ENCODE results near the gene B3GNT9.

B3GNT9 gene

GRCh38 chr16:67192781-67193361, 42.1 kb upstream of the B3GNT9 start:
- peak overlapping the region; percentile 55 for H3K27ac ChIP-seq (ENCODE audit: low read length)

GRCh38 chr16:67191995-67192681, 41.3 kb upstream of the B3GNT9 start, which contains the start of gene E2F4:
TSS of gene E2F4 (plus strand) at chr16:67192155. CDS start at chr16:67192228, 73 bp downstream.
- no peaks in the 10 kb centered on the region for H3K9me3 ChIP-seq (ENCODE audit: control insufficient read depth in 2 of 2, low read length in 2 of 2)
- H3K4me3 ChIP-seq (ENCODE audit: low read length in 2 of 2) = peak within 1 kb of the TSS; percentile 97 to 100
- H3K27me3 ChIP-seq (ENCODE audit: control insufficient read depth in 1 of 2, insufficient read depth in 2 of 2, low read length in 2 of 2) = no peaks in the 10 kb centered on the region
- peaks cover 28 to 35% of the 10 kb centered on the region in 2 donors for H3K36me3 ChIP-seq (ENCODE audit: control insufficient read depth in 2 of 2, insufficient read depth in 2 of 2, low read length in 2 of 2)
- H3K27ac ChIP-seq (ENCODE audit: low read length) = peak within 1 kb of the TSS; percentile 55
- peak within 1 kb of the TSS; percentile 96 to 99 for H3K9ac ChIP-seq (ENCODE audit: low read length in 2 of 2)
- peaks cover 27% of the 10 kb centered on the region for H3K4me1 ChIP-seq (ENCODE audit: control insufficient read depth, insufficient read depth, low read length)

More at GRCh38 chr16:67192781-67193361, 42.1 kb upstream of the B3GNT9 start:
- Histone ChIP-seq H3K4me1 (ENCODE audit: control insufficient read depth, insufficient read depth, low read length) (peaks cover 27% of the 10 kb centered on the region), H3K9ac (ENCODE audit: low read length in 2 of 2) (peak overlapping the region; percentile 96 to 99), H3K36me3 (ENCODE audit: control insufficient read depth in 2 of 2, insufficient read depth in 2 of 2, low read length in 2 of 2) (peaks cover 35 to 41% of the 10 kb centered on the region in 2 donors), H3K27me3 (ENCODE audit: control insufficient read depth in 1 of 2, insufficient read depth in 2 of 2, low read length in 2 of 2) (no peaks in the 10 kb centered on the region), H3K9me3 (ENCODE audit: control insufficient read depth in 2 of 2, low read length in 2 of 2) (no peaks in the 10 kb centered on the region), H3K4me3 (ENCODE audit: low read length in 2 of 2) (peak overlapping the region; percentile 97 to 100)

GRCh38 chr16:67191411-67191994, 40.7 kb upstream of the B3GNT9 start:
- H3K4me3 ChIP-seq (ENCODE audit: low read length in 2 of 2) = peak overlapping the region; percentile 49 to 97
- H3K36me3 ChIP-seq (ENCODE audit: control insufficient read depth in 2 of 2, insufficient read depth in 2 of 2, low read length in 2 of 2) = peaks cover 21 to 29% of the 10 kb centered on the region in 2 donors
- no peaks in the 10 kb centered on the region for H3K27me3 ChIP-seq (ENCODE audit: control insufficient read depth in 1 of 2, insufficient read depth in 2 of 2, low read length in 2 of 2)
- no peaks in the 10 kb centered on the region for H3K9me3 ChIP-seq (ENCODE audit: control insufficient read depth in 2 of 2, low read length in 2 of 2)
- peak overlapping the region in 1 of 2 donors; percentile 99 for H3K9ac ChIP-seq (ENCODE audit: low read length in 2 of 2)
- no peak overlapping the region for H3K27ac ChIP-seq (ENCODE audit: low read length)
- peaks cover 27% of the 10 kb centered on the region for H3K4me1 ChIP-seq (ENCODE audit: control insufficient read depth, insufficient read depth, low read length)

- Histone ChIP-seq H3K4me3 (ENCODE audit: low read length in 2 of 2) (no peak overlapping the region), H3K27ac (ENCODE audit: low read length) (no peak overlapping the region), H3K4me1 (ENCODE audit: control insufficient read depth, insufficient read depth, low read length) (peaks cover 30% of the 10 kb centered on the region), H3K27me3 (ENCODE audit: control insufficient read depth in 1 of 2, insufficient read depth in 2 of 2, low read length in 2 of 2) (no peaks in the 10 kb centered on the region), H3K9ac (ENCODE audit: low read length in 2 of 2) (peak overlapping the region in 1 of 2 donors; percentile 21), H3K9me3 (ENCODE audit: control insufficient read depth in 2 of 2, low read length in 2 of 2) (no peaks in the 10 kb centered on the region), H3K36me3 (ENCODE audit: control insufficient read depth in 2 of 2, insufficient read depth in 2 of 2, low read length in 2 of 2) (peaks cover 14 to 21% of the 10 kb centered on the region in 2 donors)
Observed at GRCh38 chr16:67190448-67191399, 39.9 kb upstream of the B3GNT9 start.

- Histone ChIP-seq H3K9ac (ENCODE audit: low read length in 2 of 2) (peak within 1 kb of the TSS in 1 of 2 donors; percentile 21), H3K27ac (ENCODE audit: low read length) (no peak within 1 kb of the TSS), H3K4me3 (ENCODE audit: low read length in 2 of 2) (no peak within 1 kb of the TSS), H3K36me3 (ENCODE audit: control insufficient read depth in 2 of 2, insufficient read depth in 2 of 2, low read length in 2 of 2) (peaks cover 7 to 15% of the 10 kb centered on the region in 2 donors), H3K9me3 (ENCODE audit: control insufficient read depth in 2 of 2, low read length in 2 of 2) (no peaks in the 10 kb centered on the region), H3K4me1 (ENCODE audit: control insufficient read depth, insufficient read depth, low read length) (peaks cover 37% of the 10 kb centered on the region), H3K27me3 (ENCODE audit: control insufficient read depth in 1 of 2, insufficient read depth in 2 of 2, low read length in 2 of 2) (no peaks in the 10 kb centered on the region)
Observed at GRCh38 chr16:67190041-67190440, 39.2 kb upstream of the B3GNT9 start, which contains the start of gene EXOC3L1. TSS of gene EXOC3L1 (minus strand) at chr16:67190136. CDS start at chr16:67189676, 460 bp downstream.

GRCh38 chr16:67188798-67189197, 38.0 kb upstream of the B3GNT9 start:
- H3K27ac ChIP-seq (ENCODE audit: low read length) = no peak overlapping the region
- no peak overlapping the region for H3K9ac ChIP-seq (ENCODE audit: low read length in 2 of 2)
- H3K4me3 ChIP-seq (ENCODE audit: low read length in 2 of 2) = no peak overlapping the region
- no peaks in the 10 kb centered on the region for H3K27me3 ChIP-seq (ENCODE audit: control insufficient read depth in 1 of 2, insufficient read depth in 2 of 2, low read length in 2 of 2)
- peaks cover 0 to 5% of the 10 kb centered on the region in 2 donors for H3K36me3 ChIP-seq (ENCODE audit: control insufficient read depth in 2 of 2, insufficient read depth in 2 of 2, low read length in 2 of 2)
- H3K9me3 ChIP-seq (ENCODE audit: control insufficient read depth in 2 of 2, low read length in 2 of 2) = no peaks in the 10 kb centered on the region
- peaks cover 42% of the 10 kb centered on the region for H3K4me1 ChIP-seq (ENCODE audit: control insufficient read depth, insufficient read depth, low read length)

GRCh38 chr16:67188323-67188722, 37.5 kb upstream of the B3GNT9 start:
- peaks cover 0 to under 1% of the 10 kb centered on the region in 2 donors for H3K36me3 ChIP-seq (ENCODE audit: control insufficient read depth in 2 of 2, insufficient read depth in 2 of 2, low read length in 2 of 2)
- H3K27me3 ChIP-seq (ENCODE audit: control insufficient read depth in 1 of 2, insufficient read depth in 2 of 2, low read length in 2 of 2) = no peaks in the 10 kb centered on the region
- peaks cover 38% of the 10 kb centered on the region for H3K4me1 ChIP-seq (ENCODE audit: control insufficient read depth, insufficient read depth, low read length)
- no peaks in the 10 kb centered on the region for H3K9me3 ChIP-seq (ENCODE audit: control insufficient read depth in 2 of 2, low read length in 2 of 2)
- H3K27ac ChIP-seq (ENCODE audit: low read length) = no peak overlapping the region
- H3K9ac ChIP-seq (ENCODE audit: low read length in 2 of 2) = no peak overlapping the region
- no peak overlapping the region for H3K4me3 ChIP-seq (ENCODE audit: low read length in 2 of 2)

GRCh38 chr16:67187175-67187890, 36.5 kb upstream of the B3GNT9 start:
- H3K27ac ChIP-seq (ENCODE audit: low read length) = no peak overlapping the region
- H3K9ac ChIP-seq (ENCODE audit: low read length in 2 of 2) = no peak overlapping the region
- no peak overlapping the region for H3K4me3 ChIP-seq (ENCODE audit: low read length in 2 of 2)
- H3K9me3 ChIP-seq (ENCODE audit: control insufficient read depth in 2 of 2, low read length in 2 of 2) = no peaks in the 10 kb centered on the region
- H3K36me3 ChIP-seq (ENCODE audit: control insufficient read depth in 2 of 2, insufficient read depth in 2 of 2, low read length in 2 of 2) = no peaks in the 10 kb centered on the region
- H3K4me1 ChIP-seq (ENCODE audit: control insufficient read depth, insufficient read depth, low read length) = peaks cover 38% of the 10 kb centered on the region
- H3K27me3 ChIP-seq (ENCODE audit: control insufficient read depth in 1 of 2, insufficient read depth in 2 of 2, low read length in 2 of 2) = no peaks in the 10 kb centered on the region

GRCh38 chr16:67186550-67186950, 35.8 kb upstream of the B3GNT9 start:
- Histone ChIP-seq H3K9ac (ENCODE audit: low read length in 2 of 2) (no peak overlapping the region), H3K9me3 (ENCODE audit: control insufficient read depth in 2 of 2, low read length in 2 of 2) (no peaks in the 10 kb centered on the region), H3K4me1 (ENCODE audit: control insufficient read depth, insufficient read depth, low read length) (peaks cover 35% of the 10 kb centered on the region), H3K27ac (ENCODE audit: low read length) (no peak overlapping the region), H3K4me3 (ENCODE audit: low read length in 2 of 2) (no peak overlapping the region), H3K27me3 (ENCODE audit: control insufficient read depth in 1 of 2, insufficient read depth in 2 of 2, low read length in 2 of 2) (no peaks in the 10 kb centered on the region), H3K36me3 (ENCODE audit: control insufficient read depth in 2 of 2, insufficient read depth in 2 of 2, low read length in 2 of 2) (no peaks in the 10 kb centered on the region)
